Measurements from ENCODE around the gene SLC4A2. TPM values are rescaled to one million over a fixed set of nuclear protein-coding genes. Genes with fewer than 3 reads are reported as not detected.

SLC4A2 gene
- total RNA-seq, 1 donor, result 41.5 TPM

- DNase-seq (ENCODE audit: low read depth in 2 of 3, low spot score in 2 of 3), result peak in 2 of 3 donors; percentile 19 to 33
Measured at GRCh38 chr7:151076863-151077704, 17.7 kb downstream of the SLC4A2 start.

DNA sequence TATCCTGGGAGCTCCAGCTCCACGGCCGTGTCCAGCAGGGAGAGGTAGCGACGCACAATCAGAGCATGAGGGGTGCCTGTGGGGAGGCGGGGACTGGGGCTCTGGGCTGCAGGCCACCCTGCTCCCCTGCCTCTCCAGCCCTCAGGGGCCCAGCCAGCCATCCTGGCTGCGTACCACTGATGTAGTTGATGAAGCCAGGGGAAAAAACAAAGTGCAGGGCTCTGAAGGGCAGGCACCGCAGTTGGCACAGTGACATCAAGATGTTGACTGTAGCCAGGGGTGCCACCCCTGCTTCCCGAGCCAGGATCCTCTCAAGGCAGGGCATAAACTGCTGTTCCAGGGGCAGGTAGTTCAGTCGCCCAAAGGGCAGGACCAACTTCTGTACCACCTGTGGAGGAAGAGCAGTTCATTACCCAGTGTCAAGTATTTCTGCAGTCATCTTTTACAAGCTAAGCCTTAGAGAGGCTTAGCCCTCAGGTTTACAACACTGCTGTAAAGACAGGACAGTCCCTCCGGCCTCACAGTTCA lies 18.4 kb downstream of the SLC4A2 start:
- no peak for DNase-seq (ENCODE audit: low read depth in 2 of 3, low spot score in 2 of 3)

GRCh38 chr7:151078233-151079040 lies 19.0 kb downstream of the SLC4A2 start:
- no peak for DNase-seq (ENCODE audit: low read depth in 2 of 3, low spot score in 2 of 3)

GRCh38 chr7:151079199-151079910 lies 20.0 kb downstream of the SLC4A2 start:
- DNase-seq (ENCODE audit: low read depth in 2 of 3, low spot score in 2 of 3), result no peak

DNA sequence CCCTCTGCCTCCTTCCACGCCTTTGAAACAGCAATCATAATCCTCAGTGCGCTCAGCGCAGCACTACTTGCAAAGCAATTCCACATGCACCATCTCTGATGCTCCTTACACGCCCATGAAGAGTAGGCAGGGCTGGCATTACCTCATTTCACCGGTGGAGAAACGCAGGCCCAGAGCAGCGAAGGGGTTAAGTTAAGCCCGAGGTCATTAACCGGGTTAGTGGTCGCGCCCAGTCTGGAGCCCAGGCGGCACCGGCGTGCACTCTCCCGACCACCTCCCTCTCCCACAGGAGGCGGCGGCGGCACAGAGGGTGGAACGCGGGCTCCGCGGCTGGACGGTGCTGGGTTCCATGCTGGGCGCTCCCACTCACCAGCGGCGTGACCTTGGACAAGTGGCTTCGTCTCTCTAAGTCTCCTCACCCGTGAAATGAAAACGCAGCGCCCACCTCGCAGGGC lies 20.7 kb downstream of the SLC4A2 start:
- peak in 1 of 3 donors; percentile 32 for DNase-seq (ENCODE audit: low read depth in 2 of 3, low spot score in 2 of 3)

DNA sequence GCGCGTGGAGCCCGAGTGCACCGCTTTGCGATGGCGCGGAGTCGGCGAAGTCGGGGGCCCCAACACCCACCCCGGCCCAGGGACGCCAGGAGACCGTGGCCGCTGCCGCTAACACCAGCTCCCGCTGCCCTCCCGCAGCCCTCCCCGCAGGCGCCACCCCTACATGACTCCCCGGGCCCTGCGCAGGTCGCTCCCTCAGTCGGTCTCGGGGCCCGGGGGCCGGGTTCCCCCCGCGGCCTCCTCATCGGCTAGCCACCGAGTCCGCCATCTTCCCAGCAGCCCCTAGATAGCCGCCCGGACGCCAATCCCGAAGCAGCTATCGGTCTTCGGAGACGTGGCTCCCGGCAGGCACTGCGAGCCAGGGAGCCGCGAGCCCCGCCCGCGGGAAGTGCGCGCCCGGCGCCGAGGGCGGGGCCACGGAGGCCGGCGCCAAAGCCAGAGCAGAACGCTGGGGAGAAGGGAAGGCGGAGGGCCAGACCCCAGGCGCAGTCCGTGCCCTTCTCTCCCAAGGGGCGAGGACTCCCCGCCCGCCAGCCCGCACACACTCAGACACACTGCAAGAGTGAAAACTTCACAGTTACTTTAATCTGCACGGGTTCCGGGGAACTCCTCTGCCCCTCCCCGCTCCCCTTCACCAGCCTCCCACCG lies 21.3 kb downstream of the SLC4A2 start, which contains the start of gene FASTK:
Gene FASTK, minus strand, starts transcription at position 288 of the 648 bp plus-strand sequence. Its CDS starts 43 bp downstream, at position 245.
- DNase-seq (ENCODE audit: low read depth in 2 of 3, low spot score in 2 of 3), result peak in 2 of 3 donors; percentile 84 to 90

DNA sequence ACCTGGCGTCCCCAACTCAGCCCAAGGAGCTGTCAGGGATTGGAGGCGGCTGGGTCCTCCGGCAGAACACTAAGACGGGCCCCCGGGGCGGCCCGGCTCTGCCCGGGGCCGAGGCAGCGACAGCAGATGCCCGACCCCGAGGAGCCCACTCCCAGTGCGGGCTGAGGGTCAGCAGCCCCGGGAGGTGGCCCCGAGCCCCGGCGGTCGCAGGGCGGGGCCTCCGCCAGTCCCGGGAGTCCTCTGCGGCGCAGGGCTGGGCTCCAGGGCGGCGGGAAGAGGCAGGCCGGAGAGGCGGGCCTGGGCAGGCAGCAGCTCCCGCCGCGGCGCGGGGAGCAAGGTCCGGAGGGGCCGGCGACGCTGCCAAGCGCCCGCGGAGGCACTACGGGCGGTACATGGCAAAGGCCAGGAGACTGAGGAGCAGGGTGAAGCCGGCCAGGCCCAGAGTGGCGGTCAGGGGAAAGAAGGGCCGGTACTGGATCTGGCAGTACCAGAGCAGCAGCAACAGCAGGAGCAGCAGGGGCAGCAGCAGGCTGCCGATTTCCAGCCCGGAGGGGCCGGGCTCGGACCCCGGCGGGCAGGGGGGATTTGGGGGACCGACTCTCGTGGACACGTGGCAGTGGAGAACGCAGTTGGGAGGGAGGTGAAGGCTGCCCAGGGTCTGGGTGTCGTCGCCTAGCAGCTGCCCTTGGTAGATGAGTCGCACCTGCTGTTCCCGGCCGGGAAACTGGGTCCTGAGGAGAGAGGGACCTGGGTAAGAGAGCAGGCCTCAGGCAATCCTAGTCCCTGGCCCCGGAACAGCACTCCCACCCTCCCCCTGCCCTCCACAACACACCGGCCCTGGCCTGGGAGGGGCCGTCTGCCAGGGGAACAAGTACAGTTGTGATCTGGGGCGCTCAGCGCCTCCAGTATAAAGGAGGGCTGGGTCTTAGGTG lies 22.0 kb downstream of the SLC4A2 start:
- DNase-seq (ENCODE audit: low read depth in 2 of 3, low spot score in 2 of 3), result no peak

DNA sequence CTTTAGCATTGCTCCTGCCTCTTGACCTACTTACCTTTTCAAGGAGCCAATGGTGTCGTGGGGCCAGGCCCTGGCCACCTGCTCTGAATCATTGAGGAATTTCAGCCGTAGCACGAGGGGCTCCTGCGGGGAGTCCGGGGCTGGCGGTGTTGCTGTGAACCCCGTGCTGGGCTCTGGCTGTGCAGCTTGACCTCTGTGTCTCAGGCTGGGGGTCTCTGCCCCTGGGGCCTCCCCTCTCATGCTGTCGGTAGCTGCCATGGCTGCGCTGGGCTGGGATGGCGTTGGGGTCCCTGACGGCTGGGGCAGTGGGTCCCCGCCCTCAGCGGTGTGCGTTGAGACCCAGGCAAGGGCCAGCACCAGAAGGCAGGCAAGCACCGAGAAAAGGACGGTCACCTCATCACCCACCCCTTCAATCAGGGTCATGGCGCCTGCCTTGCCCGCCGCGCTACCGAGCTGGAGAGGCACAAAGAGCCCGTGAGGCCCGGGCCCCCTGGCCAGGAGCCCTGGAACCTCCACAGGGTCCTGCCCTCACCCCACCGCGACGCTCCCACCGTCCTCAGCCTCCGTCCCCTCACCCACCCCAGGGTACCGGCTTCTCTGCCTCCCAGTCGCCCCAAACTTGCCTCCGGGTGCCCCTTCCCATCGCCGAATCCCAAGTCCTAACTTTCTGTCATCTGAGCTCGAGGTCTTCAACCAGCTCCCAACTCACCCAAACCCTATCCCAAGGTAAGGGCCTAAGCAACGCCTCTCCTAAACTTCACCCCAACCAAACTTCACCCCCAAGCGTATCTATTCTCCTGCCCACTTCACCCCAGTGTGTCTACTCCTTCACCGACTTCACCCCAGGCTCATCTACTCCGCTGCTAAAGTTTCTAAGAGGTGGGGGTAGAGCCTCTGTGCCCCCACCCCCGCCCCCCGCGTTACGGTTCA lies 23.0 kb downstream of the SLC4A2 start:
- no peak for DNase-seq (ENCODE audit: low read depth in 2 of 3, low spot score in 2 of 3)

GRCh38 chr7:151083071-151083823 lies 23.9 kb downstream of the SLC4A2 start, which contains the start of gene TMUB1:
TSS of gene TMUB1 (minus strand) at chr7:151083493. CDS start at chr7:151082563, 930 bp downstream.
- peak; percentile 75 to 82 (median 76) for DNase-seq (ENCODE audit: low read depth in 2 of 3, low spot score in 2 of 3)

- DNase-seq (ENCODE audit: low read depth in 2 of 3, low spot score in 2 of 3), result no peak
Measured at GRCh38 chr7:151083824-151084160, 24.4 kb downstream of the SLC4A2 start.

- no peak for DNase-seq (ENCODE audit: low read depth in 2 of 3, low spot score in 2 of 3)
Measured at GRCh38 chr7:151085329-151085690, 25.9 kb downstream of the SLC4A2 start.

GRCh38 chr7:151085691-151086620 lies 26.6 kb downstream of the SLC4A2 start, which contains the start of gene AGAP3:
TSS of gene AGAP3 (plus strand) at chr7:151086475. CDS start at chr7:151086742, 267 bp downstream.
- peak in 2 of 3 donors; percentile 35 to 40 for DNase-seq (ENCODE audit: low read depth in 2 of 3, low spot score in 2 of 3)

DNA sequence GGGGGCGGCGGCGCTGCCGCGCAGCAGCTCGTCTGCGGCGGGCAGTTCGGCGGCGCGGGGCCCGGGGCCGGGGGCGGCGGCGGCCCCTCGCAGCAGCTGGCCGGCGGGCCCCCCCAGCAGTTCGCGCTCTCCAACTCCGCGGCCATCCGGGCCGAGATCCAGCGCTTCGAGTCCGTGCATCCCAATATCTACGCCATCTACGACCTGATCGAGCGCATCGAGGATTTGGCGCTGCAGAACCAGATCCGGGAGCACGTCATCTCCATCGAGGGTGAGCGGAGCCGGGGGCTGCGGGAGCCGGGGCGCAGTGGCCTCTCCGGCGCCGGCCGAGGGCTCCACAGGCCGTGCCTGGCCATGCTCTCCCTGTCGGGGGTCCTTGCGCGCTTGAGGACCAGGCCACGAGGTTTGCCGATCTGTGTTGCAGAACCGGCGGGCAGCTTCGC lies 27.4 kb downstream of the SLC4A2 start:
- no peak for DNase-seq (ENCODE audit: low read depth in 2 of 3, low spot score in 2 of 3)

- DNase-seq (ENCODE audit: low read depth in 2 of 3, low spot score in 2 of 3), result peak in 2 of 3 donors; percentile 30 to 38
Measured at GRCh38 chr7:151087245-151088018, 28.0 kb downstream of the SLC4A2 start.

Data from hematopoietic multipotent progenitor cell (in vitro differentiated cells).